GM19468 (cell line): ENCODE measurements around the gene PFDN1.

Experiments used
- ATAC-seq: cut with Tn5 transposase; IDR thresholded peaks from one replicate; pipeline ENCODE4 v1.9.1; 2021; ENCODE audit warnings: mild to moderate bottlenecking, moderate library complexity, moderate number of reproducible peaks; ENCODE audit not compliant: unreplicated experiment; ENCODE audit errors: extremely low read depth

The PFDN1 gene

GRCh38 chr5:140329739-140330481 is 27.0 kb upstream of the PFDN1 start:
- no peak for ATAC-seq

GRCh38 chr5:140328036-140328764 is 25.3 kb upstream of the PFDN1 start:
- no peak for ATAC-seq

- no peak for ATAC-seq
Measured at GRCh38 chr5:140327589-140327988, 24.7 kb upstream of the PFDN1 start.

DNA sequence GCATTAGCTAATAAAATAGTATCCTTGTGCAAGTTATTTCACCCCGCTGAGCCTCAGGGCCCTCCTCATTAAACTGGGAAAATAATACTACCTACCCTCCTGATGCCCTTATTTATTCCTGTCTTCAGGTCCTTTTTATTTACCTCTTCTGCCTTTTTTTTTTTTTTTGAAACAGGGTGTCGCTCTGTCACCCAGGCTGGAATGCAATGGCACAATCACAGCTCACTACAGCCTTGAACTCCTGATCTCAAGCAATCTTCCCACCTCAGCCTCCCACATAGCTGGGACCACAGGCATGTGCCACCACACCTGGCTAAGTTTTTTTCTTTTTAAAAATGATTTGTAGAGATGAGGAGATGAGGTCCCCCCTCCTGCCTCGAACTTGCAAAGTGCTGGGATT is 22.6 kb upstream of the PFDN1 start:
- no peak for ATAC-seq

GRCh38 chr5:140324617-140325241 is 21.8 kb upstream of the PFDN1 start:
- ATAC-seq, result no peak

DNA sequence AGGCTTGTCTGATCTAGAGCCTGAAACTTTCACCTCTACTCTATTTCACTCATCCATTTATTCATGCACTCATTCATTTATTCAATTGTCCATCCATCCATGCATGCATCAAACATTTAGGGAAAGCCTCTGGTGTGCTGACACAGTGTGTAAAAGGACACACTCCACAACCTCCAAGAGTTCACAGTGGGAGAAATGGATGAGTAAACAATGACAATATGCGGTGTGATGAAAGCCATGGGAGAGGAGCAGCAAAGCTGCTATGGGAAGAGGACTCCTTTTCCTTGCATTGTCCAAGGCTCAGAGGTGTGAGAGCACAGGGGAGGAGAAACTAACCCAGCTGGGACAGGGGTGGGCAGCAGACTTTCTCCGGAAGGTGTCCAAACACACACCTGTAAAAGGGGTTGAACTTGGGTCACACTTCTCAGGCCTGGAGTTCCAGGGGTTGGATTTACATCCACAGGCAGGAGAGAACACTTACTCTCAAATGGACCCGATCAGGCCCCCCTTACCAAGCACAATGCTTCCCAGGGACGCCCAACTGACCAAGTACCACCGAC is 21.2 kb upstream of the PFDN1 start:
- ATAC-seq, result no peak

- no peak for ATAC-seq
Measured at GRCh38 chr5:140322751-140323731, 20.1 kb upstream of the PFDN1 start.

GRCh38 chr5:140321796-140322195 is 18.9 kb upstream of the PFDN1 start:
- ATAC-seq, result no peak

- no peak for ATAC-seq
Measured at GRCh38 chr5:140319833-140320232, 16.9 kb upstream of the PFDN1 start.

- no peak for ATAC-seq
Measured at GRCh38 chr5:140318792-140319191, 15.9 kb upstream of the PFDN1 start.

GRCh38 chr5:140317859-140318258 is 15.0 kb upstream of the PFDN1 start:
- ATAC-seq, result no peak

DNA sequence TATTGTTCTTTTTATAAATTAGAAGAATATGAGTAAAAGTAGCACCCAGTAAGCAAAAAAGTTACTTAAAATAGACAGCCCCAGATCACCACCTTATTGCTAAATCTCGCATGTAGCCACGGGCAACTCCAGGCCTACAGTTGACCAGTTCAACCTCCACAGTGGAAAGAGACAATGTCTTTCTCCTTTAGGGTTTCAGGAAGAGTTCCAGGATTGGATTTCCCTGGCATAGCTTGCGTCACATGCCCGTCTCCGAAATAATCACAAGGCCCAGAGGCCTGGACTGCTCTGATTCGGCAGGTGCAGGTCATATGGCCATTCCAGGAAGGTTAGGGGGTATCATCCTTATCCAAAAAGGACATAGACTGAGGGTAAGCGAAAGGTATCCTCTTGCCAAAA is 9.9 kb upstream of the PFDN1 start:
- ATAC-seq, result no peak

- no peak for ATAC-seq
Measured at GRCh38 chr5:140312067-140312790, 9.3 kb upstream of the PFDN1 start.

GRCh38 chr5:140311011-140311467 is 8.1 kb upstream of the PFDN1 start:
- ATAC-seq, result no peak

- ATAC-seq, result no peak
Measured at GRCh38 chr5:140310434-140310833, 7.5 kb upstream of the PFDN1 start.

- ATAC-seq, result no peak
Measured at GRCh38 chr5:140309706-140310249, 6.9 kb upstream of the PFDN1 start.

DNA sequence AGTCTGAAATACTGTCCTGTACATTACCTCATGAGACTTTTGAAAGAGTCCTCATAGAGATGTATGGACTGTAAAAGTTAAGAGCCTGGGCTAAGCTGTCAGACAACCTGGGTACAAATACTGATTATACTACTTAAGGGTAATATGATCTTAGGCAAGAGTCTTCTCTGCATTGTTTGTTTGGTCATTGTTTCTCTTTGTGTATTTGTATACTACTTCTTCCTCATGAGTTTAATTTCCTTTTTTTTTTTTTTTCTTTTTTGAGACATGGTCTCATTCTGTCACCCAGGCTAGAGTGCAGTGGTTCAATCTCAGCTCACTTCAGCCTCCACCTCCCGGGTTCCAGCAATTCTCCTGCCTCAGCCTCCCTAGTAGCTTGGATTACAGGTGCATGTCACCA is 2.6 kb upstream of the PFDN1 start:
- no peak for ATAC-seq

DNA sequence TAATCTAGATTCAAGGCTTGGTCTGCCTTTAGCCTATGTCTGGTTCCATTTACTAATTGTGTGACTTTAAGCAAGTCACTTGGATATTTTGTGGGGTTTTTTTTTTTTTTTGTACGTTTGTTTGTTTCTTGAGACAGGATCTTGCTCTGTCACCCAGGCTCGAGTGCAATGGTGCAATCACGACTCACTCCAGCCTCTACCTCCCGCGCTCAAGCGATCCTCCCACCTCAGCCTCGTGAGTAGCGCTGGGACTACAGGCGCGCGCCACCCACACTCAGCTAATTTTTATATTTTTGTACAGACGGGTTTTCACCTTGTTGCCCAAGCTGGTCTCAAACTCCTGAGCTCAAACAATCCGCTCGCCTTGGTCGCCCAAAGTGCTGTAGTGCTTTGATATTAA is 1.1 kb upstream of the PFDN1 start:
- no peak for ATAC-seq

- ATAC-seq, result no peak
Measured at GRCh38 chr5:140301136-140301535, 1.8 kb downstream of the PFDN1 start.
